Bronchus fibroblast of lung (primary cell): ENCODE measurements around the gene SLC12A5. TPM values are rescaled to one million over a fixed set of nuclear protein-coding genes. Genes with fewer than 3 reads are reported as not detected.

Experiments
- total RNA-seq: library from RNA; depleted of rRNA; stranded (reverse); fragments of >200 nt; gene quantifications from 2 replicates; pipeline ENCODE4 v1.2.3, GENCODE V29; 2015

SLC12A5 gene
- total RNA-seq: not detected in 2 replicates

GRCh38 chr20:46028772-46029371 is at the start of gene SLC12A5:
Gene SLC12A5 (plus strand): TSS chr20:46029215. CDS start chr20:46029345, 130 bp downstream.

GRCh38 chr20:46089417-46090388 is 60.7 kb downstream of the SLC12A5 start, which contains the start of gene NCOA5:
Gene NCOA5 (minus strand): TSS chr20:46089962. CDS start chr20:46079424, 10,538 bp downstream.

Other genes with a start within 250 kb of the SLC12A5 start
- 0.67 TPM in 1 of 2 replicates, not detected in the other for gene WFDC3, start 237.3 kb upstream of the SLC12A5 start, total RNA-seq
- gene DNTTIP1, start 237.3 kb upstream of the SLC12A5 start, total RNA-seq: 29.6 and 36.7 TPM in 2 replicates
- gene UBE2C, start 216.6 kb upstream of the SLC12A5 start, total RNA-seq: 225 and 261 TPM in 2 replicates
- gene TNNC2, start 201.9 kb upstream of the SLC12A5 start, total RNA-seq: 0.84 TPM in 1 of 2 replicates, not detected in the other
- gene SNX21, start 195.4 kb upstream of the SLC12A5 start, total RNA-seq: 49.5 and 53.3 TPM in 2 replicates
- 39.8 and 40.3 TPM in 2 replicates for gene ACOT8, start 171.8 kb upstream of the SLC12A5 start, total RNA-seq
- gene ZSWIM3, start 171.6 kb upstream of the SLC12A5 start, total RNA-seq: 3.9 and 4.0 TPM in 2 replicates
- 9.2 and 9.4 TPM in 2 replicates for gene ZSWIM1, start 148.0 kb upstream of the SLC12A5 start, total RNA-seq
- gene SPATA25, start 141.6 kb upstream of the SLC12A5 start, total RNA-seq: 0.15 TPM in 1 of 2 replicates, not detected in the other
- gene NEURL2, start 138.0 kb upstream of the SLC12A5 start, total RNA-seq: 3.4 and 3.7 TPM in 2 replicates
- 77.2 and 91.1 TPM in 2 replicates for gene CTSA, start 137.9 kb upstream of the SLC12A5 start, total RNA-seq
- gene PLTP, start 117.1 kb upstream of the SLC12A5 start, total RNA-seq: 48.3 and 51.7 TPM in 2 replicates
- gene PCIF1, start 94.5 kb upstream of the SLC12A5 start, total RNA-seq: 19.7 and 22.7 TPM in 2 replicates
- 11.1 and 12.1 TPM in 2 replicates for gene ZNF335, start 57.0 kb upstream of the SLC12A5 start, total RNA-seq
- gene MMP9, start 20.3 kb upstream of the SLC12A5 start, total RNA-seq: not detected in 2 replicates
- 22.4 and 22.7 TPM in 2 replicates for gene NCOA5, start 60.7 kb downstream of the SLC12A5 start, total RNA-seq
- gene CD40, start 89.1 kb downstream of the SLC12A5 start, total RNA-seq: 3.3 and 4.4 TPM in 2 replicates